Measurements from ENCODE around the gene PLAC8L1.

Gene PLAC8L1

DNA sequence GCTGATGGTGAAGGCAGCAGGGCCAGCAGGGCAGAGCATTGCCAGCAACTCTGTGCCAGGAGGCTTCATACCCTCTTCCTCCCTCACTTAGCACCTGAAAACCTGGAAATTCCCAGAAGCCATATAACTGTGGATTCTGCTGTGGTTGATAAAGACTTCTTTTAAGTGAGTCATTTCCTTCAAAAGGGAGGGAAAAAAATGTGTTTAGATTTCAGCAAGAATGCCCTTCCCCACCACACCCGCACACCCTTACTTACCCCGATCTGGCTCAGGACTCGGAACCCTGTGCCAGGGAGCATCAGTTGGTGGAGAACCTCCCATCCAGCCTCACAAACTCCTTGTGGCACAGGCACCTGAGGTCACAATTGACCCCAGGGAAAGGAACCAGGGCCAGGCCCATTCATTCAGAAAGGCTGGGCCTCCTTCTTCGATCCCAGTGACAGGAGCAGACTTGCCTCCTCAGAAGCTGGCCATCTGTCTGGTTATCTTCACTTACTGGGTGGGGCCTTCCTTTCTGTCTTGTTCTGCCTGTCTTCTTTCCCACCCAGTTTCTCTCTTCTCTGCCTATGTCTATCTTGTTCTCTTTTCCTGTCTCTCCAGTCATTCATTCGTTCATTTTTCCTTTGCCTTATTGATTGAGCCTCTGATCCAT is 62.6 kb downstream of the PLAC8L1 start:
- DNase-seq (ENCODE audit: low read depth) = no peak

- DNase-seq (ENCODE audit: low read depth) = no peak
Measured at GRCh38 chr5:146041180-146041789, 64.1 kb downstream of the PLAC8L1 start.

DNA sequence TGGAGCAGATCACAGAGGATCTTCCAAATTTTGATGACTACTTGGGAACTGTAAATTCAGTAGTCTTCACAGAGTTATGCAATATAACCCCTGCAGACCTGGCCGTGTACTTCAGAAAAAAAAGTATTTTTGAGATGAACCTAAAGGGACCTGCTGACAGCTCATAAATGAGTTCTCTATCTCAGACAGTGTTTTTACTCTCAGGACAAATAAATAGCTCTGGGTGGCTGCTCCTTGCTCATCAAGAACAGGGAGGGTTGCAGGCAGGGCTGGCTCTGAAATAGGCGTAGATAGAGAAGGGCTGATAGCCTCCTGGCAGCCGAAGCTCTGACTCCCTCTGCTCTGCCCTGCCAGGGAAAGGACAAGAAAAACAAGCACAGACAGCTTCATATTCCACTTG is 64.8 kb downstream of the PLAC8L1 start:
- DNase-seq (ENCODE audit: low read depth) = no peak

DNA sequence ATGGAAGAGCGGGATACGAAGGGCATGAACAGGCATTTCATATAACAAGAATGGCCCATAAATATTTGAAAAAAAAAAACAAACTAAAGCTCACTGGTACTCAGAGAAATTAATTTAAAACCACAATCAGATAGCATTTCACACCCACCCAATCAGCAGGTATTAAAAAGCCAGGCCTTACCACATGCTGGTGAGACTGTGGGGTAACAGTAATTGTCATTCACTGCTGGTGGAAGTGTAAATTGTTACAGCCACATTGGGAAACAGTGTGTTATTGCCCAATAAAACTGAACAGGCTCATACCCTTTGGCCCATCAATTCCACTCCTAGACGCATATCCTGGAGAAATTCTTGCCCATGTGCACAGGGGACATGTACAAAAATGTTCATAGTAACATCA is 66.0 kb downstream of the PLAC8L1 start:
- no peak for DNase-seq (ENCODE audit: low read depth)

DNA sequence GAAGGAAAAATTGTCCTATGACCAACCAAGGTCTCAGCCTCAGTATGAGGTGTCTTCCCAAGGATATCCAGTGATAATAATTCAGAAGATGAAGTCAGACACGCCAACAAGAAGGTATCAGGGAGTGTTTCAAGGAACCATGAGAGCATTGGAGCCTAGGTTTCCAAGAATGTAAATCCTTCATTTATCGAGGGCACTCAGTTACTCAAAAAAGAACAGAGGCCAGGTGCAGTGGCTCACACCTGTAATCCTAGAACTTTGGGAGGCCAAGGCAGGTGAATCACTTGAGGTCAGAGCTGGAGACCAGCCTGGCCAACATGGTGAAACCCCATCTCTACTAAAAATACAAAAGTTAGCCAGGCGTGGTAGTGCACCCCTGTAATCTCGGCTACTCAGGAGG is 70.8 kb downstream of the PLAC8L1 start:
- DNase-seq (ENCODE audit: low read depth) = no peak

Data from stimulated activated CD8-positive, alpha-beta memory T cell treated with anti-CD3 and anti-CD28 coated beads, Interleukin-12 subunit alpha, Interleukin-12 subunit beta, amount 100 ng/mL, for 1 hour (primary cell).